ENCODE data around the gene STEAP2. TPM values are rescaled to one million over a fixed set of nuclear protein-coding genes. Genes with fewer than 3 reads are reported as not detected.
A peak's percentile ranks its signal among the peaks of the same experiment; 100 is the strongest.

STEAP2 gene
- total RNA-seq, 4 donors from 2014 or later: 11.9 to 34.3 (median 27.4) TPM

DNA sequence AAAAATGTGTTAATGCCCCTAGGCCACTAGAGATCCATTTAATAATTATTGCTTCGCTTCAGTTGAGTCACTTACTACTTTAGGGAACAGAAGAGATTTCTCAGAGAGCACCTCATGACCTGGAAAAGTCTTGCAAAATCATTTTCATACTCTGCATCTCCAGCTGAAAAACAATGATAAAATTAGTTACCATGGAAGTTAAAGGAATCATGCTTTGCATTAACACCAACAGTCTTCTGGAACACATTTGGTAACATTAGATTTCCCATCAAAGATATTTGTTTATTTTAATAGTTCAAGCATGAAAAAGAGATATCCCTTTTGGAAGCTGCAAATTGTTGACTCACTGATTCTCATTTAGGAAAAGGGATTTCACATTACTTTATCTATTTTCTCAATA lies 1.8 kb upstream of the STEAP2 start:
- no peak overlapping the region for H3K4me3 ChIP-seq (replicated peaks in 1 of 3)
- DNase-seq: no peak
- WGBS, 2 donors: 76 to 81% methylated on average over 1 of the region's 1 CpG
- no peaks in the 10 kb centered on the region for H3K36me3 ChIP-seq
- no peak for TF ChIP-seq POLR2A (IDR thresholded peaks at IDR 0.05)
- TF ChIP-seq, protein P1, sequence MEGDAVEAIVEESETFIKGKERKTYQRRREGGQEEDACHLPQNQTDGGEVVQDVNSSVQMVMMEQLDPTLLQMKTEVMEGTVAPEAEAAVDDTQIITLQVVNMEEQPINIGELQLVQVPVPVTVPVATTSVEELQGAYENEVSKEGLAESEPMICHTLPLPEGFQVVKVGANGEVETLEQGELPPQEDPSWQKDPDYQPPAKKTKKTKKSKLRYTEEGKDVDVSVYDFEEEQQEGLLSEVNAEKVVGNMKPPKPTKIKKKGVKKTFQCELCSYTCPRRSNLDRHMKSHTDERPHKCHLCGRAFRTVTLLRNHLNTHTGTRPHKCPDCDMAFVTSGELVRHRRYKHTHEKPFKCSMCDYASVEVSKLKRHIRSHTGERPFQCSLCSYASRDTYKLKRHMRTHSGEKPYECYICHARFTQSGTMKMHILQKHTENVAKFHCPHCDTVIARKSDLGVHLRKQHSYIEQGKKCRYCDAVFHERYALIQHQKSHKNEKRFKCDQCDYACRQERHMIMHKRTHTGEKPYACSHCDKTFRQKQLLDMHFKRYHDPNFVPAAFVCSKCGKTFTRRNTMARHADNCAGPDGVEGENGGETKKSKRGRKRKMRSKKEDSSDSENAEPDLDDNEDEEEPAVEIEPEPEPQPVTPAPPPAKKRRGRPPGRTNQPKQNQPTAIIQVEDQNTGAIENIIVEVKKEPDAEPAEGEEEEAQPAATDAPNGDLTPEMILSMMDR (IDR thresholded peaks at IDR 0.05): no peak
- no peaks in the 10 kb centered on the region for H3K9me3 ChIP-seq
- intact Hi-C loops (cut with DNase I): no loop called here
- no peak overlapping the region for H3K27ac ChIP-seq
- peaks cover 0 to 4% of the 10 kb centered on the region in 2 donors for H3K4me1 ChIP-seq
- H3K27me3 ChIP-seq: no peaks in the 10 kb centered on the region

DNA sequence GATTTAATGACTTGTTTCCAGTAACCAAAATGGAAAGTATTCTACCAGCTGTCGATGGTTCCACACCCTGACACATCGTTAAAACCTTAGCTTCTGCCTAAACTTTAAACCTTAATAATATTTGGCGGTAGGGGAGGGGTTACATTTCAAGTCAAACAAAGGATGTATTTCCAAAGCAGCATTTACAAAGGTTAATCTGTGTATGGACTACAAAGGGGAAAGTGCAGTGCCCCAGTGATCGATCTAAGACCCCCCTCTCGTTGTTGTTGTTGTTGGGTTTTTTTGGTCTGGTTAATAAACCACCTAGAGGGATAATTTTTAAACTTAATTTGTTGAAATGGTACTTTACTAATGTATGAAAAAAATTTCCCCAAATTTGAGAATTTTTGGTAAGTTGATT lies 1.1 kb upstream of the STEAP2 start:
- H3K27ac ChIP-seq: no peak overlapping the region

GRCh38 chr7:90210981-90211380 lies 559 bp upstream of the STEAP2 start:
- 37 to 43% methylated on average over 11 of the region's 11 CpGs for WGBS, 2 donors
- intact Hi-C loops (cut with DNase I): no loop called here

More for the DNA sequence above, 1.1 kb upstream of the STEAP2 start:
- 85 to 87% methylated on average over 5 of the region's 5 CpGs for WGBS, 2 donors
- Histone ChIP-seq H3K9me3 (no peaks in the 10 kb centered on the region), H3K36me3 (no peaks in the 10 kb centered on the region), H3K27me3 (no peaks in the 10 kb centered on the region), H3K4me3 (replicated peaks in 1 of 3) (no peak overlapping the region), H3K4me1 (peaks cover 0 to 4% of the 10 kb centered on the region in 2 donors)
- no peak for DNase-seq
- intact Hi-C loops (cut with DNase I): no loop called here
- TF ChIP-seq, protein P1 (IDR thresholded peaks at IDR 0.05): no peak
- no peak for TF ChIP-seq POLR2A (IDR thresholded peaks at IDR 0.05)

GRCh38 chr7:90212149-90212495 lies 582 bp downstream of the STEAP2 start:
- no peak for TF ChIP-seq POLR2A (IDR thresholded peaks at IDR 0.05)
- TF ChIP-seq, protein P1 (IDR thresholded peaks at IDR 0.05): no peak
- Histone ChIP-seq H3K9me3 (no peaks in the 10 kb centered on the region), H3K27ac (peak overlapping the region; percentile 61 to 76 (median 72)), H3K27me3 (no peaks in the 10 kb centered on the region), H3K4me3 (replicated peaks in 1 of 3) (peak overlapping the region; percentile 41 to 73 (median 64)), H3K4me1 (peaks cover 0 to 4% of the 10 kb centered on the region in 2 donors), H3K36me3 (no peaks in the 10 kb centered on the region)
- intact Hi-C loops (cut with DNase I): no loop called here
- WGBS, 2 donors: 15 to 20% methylated on average over 4 to 6 of the region's 6 CpGs
- no peak for DNase-seq

More at GRCh38 chr7:90210981-90211380, 559 bp upstream of the STEAP2 start:
- Histone ChIP-seq H3K36me3 (no peaks in the 10 kb centered on the region), H3K4me1 (peaks cover 0 to 4% of the 10 kb centered on the region in 2 donors), H3K27me3 (no peaks in the 10 kb centered on the region), H3K9me3 (no peaks in the 10 kb centered on the region), H3K27ac (peak overlapping the region; percentile 11 to 76 (median 72)), H3K4me3 (replicated peaks in 1 of 3) (peak overlapping the region in 2 of 3 donors; percentile 11 to 64)
- TF ChIP-seq, protein P1 (IDR thresholded peaks at IDR 0.05): no peak
- no peak for TF ChIP-seq POLR2A (IDR thresholded peaks at IDR 0.05)
- DNase-seq: peak in 1 of 2 donors; percentile 7

GRCh38 chr7:90213521-90213920 lies 2.0 kb downstream of the STEAP2 start:
- intact Hi-C loops (cut with DNase I): no loop called here
- Histone ChIP-seq H3K4me1 (peaks cover 0 to 4% of the 10 kb centered on the region in 2 donors), H3K27me3 (no peaks in the 10 kb centered on the region), H3K36me3 (no peaks in the 10 kb centered on the region), H3K27ac (no peak overlapping the region), H3K4me3 (replicated peaks in 1 of 3) (no peak overlapping the region), H3K9me3 (no peaks in the 10 kb centered on the region)
- WGBS, 2 donors: 80 to 86% methylated on average over 2 of the region's 2 CpGs
- no peak for DNase-seq
- TF ChIP-seq, protein P1 (IDR thresholded peaks at IDR 0.05): no peak
- no peak for TF ChIP-seq POLR2A (IDR thresholded peaks at IDR 0.05)
